K562 (cell line): ENCODE results near the gene CCT5. TPM values are rescaled to one million over a fixed set of nuclear protein-coding genes. Genes with fewer than 3 reads are reported as not detected.

Experiments used
- C11orf30 ChIP-seq: fragments of 450-650 bp; IDR thresholded peaks from 2 replicates; pipeline ENCODE4 v1.6.1; 2016; ENCODE audit warnings: low read depth, mild to moderate bottlenecking
- CHCHD3 ChIP-seq: fragments of 250-450 bp; sonication (Bioruptor Pico); IDR thresholded peaks from 2 replicates; pipeline ENCODE4 v2.1.2; 2022; ENCODE audit warnings: mild to moderate bottlenecking
- E4F1 ChIP-seq: fragments of 250-450 bp; sonication (Bioruptor Pico); IDR thresholded peaks from 2 replicates; pipeline ENCODE4 v1.5.0; 2021; ENCODE audit warnings: mild to moderate bottlenecking, borderline replicate concordance
- GTF2F1 ChIP-seq: IDR thresholded peaks from 2 replicates; pipeline ENCODE4 v1.6.1; 2011; ENCODE audit warnings: low read depth, low read length, improper control_type of control experiment
- HNRNPLL ChIP-seq: fragments of 200-400 bp; formaldehyde crosslinking; IDR thresholded peaks from 2 replicates; pipeline ENCODE4 v1.6.1; 2017; ENCODE audit warnings: low read length, low read depth, mild to moderate bottlenecking; ENCODE audit not compliant: poor library complexity, severe bottlenecking
- JUNB ChIP-seq: fragments of 450-650 bp; formaldehyde crosslinking; conservative IDR thresholded peaks from 2 replicates; pipeline ENCODE4 v1.4.0; 2020; ENCODE audit warnings: mild to moderate bottlenecking
- POLR2B ChIP-seq: fragments of 450-650 bp; IDR thresholded peaks from 2 replicates; pipeline ENCODE4 v1.6.1; 2018; ENCODE audit warnings: low read depth; ENCODE audit not compliant: partially characterized antibody
- POLR3G ChIP-seq: IDR thresholded peaks from 2 replicates; pipeline ENCODE4 v1.6.1; 2011; ENCODE audit not compliant: insufficient read length, insufficient replicate concordance; ENCODE audit errors: extremely low read depth
- polyA plus RNA-seq, 8 experiments: library from polyadenylated mRNA; depleted of rRNA in 4 of 8; stranded (reverse) in 5 of 8; unstranded in 3 of 8; fragments of >200 nt; fragmentation: Nextera tagmentation in 2 of 8; fragmentation: Illumina TruSeq in 1 of 8; extraction: Ambion mirVana in 2 of 8; extraction: Trizol in 1 of 8; gene quantifications; 2 replicates each; pipeline versions ENCODE4 v1.2.1 to v1.2.3, GENCODE V29; 2011 to 2014; ENCODE audit warnings: inconsistent platforms in 1 of 8, missing spikeins in 1 of 8
- total RNA-seq, 7 experiments: library from RNA; depleted of rRNA in 6 of 7; stranded (reverse); fragments of >200 nt in 6 of 7; fragmentation: Illumina TruSeq in 2 of 7; extraction: Trizol in 2 of 7; gene quantifications; 2 replicates each; pipeline versions ENCODE4 v1.2.1 to v1.2.3, GENCODE V29; 2011 to 2021; ENCODE audit warnings: low replicate concordance in 1 of 7
- TF ChIP-seq, protein P1 (sequence below): sonication (generic); formaldehyde crosslinking; IDR thresholded peaks from 2 replicates; pipeline ENCODE4 v1.5.0; 2020; ENCODE audit warnings: missing genetic modification reagents
- TF ChIP-seq, protein P2 (sequence below): IDR thresholded peaks from 2 replicates; pipeline ENCODE4 v1.6.1; 2011; ENCODE audit not compliant: insufficient read length; ENCODE audit errors: extremely low read depth
- TF ChIP-seq, protein P3 (sequence below): sonication (generic); formaldehyde crosslinking; IDR thresholded peaks from 2 replicates; pipeline ENCODE4 v1.8.0; 2022; ENCODE audit warnings: mild to moderate bottlenecking, missing genetic modification reagents, borderline replicate concordance
- TF ChIP-seq, protein P4 (sequence below): sonication (generic); formaldehyde crosslinking; IDR thresholded peaks from 2 replicates; pipeline ENCODE4 v1.8.0; 2022; ENCODE audit warnings: mild to moderate bottlenecking, missing genetic modification reagents

The CCT5 gene
- total and polyA plus RNA-seq, 9 of the 15 experiments (the other 6 are each of a cell fraction or from before 2014, with no cell fraction given), result 782 to 1,606 (median 1,153) TPM

DNA sequence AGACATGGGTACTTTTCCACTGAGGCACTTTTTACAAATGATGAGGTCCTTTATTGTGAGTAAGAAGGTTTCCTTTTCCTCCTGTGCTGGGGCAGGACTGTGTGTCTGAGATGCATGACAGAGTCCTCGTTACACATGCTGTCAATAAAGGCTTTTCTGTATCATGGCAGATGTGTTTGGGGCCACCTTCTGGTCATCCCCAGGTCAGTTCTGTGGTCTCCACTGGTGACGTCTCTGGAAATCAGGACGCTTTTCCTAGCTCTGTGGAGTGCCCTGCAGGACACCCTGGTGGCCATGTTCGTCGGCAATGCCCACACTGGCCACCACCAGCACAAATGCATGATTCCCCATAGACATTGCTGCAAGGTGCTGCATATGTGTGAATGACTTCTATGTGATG lies 54.9 kb downstream of the CCT5 start (continued):
- TF ChIP-seq, protein P1, sequence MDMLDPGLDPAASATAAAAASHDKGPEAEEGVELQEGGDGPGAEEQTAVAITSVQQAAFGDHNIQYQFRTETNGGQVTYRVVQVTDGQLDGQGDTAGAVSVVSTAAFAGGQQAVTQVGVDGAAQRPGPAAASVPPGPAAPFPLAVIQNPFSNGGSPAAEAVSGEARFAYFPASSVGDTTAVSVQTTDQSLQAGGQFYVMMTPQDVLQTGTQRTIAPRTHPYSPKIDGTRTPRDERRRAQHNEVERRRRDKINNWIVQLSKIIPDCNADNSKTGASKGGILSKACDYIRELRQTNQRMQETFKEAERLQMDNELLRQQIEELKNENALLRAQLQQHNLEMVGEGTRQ (CRISPR knock-in tag), result no peak
- no peak for TF ChIP-seq POLR2B
- no peak for TF ChIP-seq POLR3G
- TF ChIP-seq, protein P2, sequence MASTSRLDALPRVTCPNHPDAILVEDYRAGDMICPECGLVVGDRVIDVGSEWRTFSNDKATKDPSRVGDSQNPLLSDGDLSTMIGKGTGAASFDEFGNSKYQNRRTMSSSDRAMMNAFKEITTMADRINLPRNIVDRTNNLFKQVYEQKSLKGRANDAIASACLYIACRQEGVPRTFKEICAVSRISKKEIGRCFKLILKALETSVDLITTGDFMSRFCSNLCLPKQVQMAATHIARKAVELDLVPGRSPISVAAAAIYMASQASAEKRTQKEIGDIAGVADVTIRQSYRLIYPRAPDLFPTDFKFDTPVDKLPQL, result no peak
- no peak for TF ChIP-seq CHCHD3
- no peak for TF ChIP-seq JUNB (CRISPR knock-in tag)
- TF ChIP-seq GTF2F1, result no peak
- TF ChIP-seq E4F1 (CRISPR knock-in tag), result no peak
- TF ChIP-seq C11orf30, result no peak
- TF ChIP-seq, protein P3, sequence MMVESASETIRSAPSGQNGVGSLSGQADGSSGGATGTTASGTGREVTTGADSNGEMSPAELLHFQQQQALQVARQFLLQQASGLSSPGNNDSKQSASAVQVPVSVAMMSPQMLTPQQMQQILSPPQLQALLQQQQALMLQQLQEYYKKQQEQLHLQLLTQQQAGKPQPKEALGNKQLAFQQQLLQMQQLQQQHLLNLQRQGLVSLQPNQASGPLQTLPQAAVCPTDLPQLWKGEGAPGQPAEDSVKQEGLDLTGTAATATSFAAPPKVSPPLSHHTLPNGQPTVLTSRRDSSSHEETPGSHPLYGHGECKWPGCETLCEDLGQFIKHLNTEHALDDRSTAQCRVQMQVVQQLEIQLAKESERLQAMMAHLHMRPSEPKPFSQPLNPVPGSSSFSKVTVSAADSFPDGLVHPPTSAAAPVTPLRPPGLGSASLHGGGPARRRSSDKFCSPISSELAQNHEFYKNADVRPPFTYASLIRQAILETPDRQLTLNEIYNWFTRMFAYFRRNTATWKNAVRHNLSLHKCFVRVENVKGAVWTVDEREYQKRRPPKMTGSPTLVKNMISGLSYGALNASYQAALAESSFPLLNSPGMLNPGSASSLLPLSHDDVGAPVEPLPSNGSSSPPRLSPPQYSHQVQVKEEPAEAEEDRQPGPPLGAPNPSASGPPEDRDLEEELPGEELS (CRISPR knock-in tag), result no peak
- TF ChIP-seq HNRNPLL, result no peak
- TF ChIP-seq, protein P4, sequence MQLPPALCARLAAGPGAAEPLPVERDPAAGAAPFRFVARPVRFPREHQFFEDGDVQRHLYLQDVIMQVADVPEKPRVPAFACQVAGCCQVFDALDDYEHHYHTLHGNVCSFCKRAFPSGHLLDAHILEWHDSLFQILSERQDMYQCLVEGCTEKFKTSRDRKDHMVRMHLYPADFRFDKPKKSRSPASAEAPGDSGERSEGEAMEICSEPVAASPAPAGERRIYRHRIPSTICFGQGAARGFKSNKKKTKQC (CRISPR knock-in tag), result no peak
